MCF 10A (cell line): ENCODE results near the gene ARHGEF25. TPM values are rescaled to one million over a fixed set of nuclear protein-coding genes. Genes with fewer than 3 reads are reported as not detected.

Experiments used
- BruUV-seq: library from RNA; stranded (reverse); fragments of 400-500 nt; replicated peaks from 2 replicates; lab custom pipeline; 2021; lab: Mats Ljungman, UMichigan
- CTCF ChIA-PET: fragments of 300-600 bp; sonication (Branson Sonifier 250); formaldehyde crosslinking; extraction: SDS; loops from one replicate; lab custom pipeline; 2021; ENCODE audit warnings: antibody characterized with exemption, inconsistent platforms; lab: Yijun Ruan, JAX
- POLR2A ChIA-PET: fragments of 300-600, 350-650 bp; sonication (Branson Sonifier 250); formaldehyde crosslinking; extraction: SDS; loops from one replicate; lab custom pipeline; 2020; ENCODE audit warnings: antibody characterized with exemption, inconsistent platforms; lab: Yijun Ruan, JAX
- DNase-seq: peaks from one replicate; pipeline ENCODE4 v3.0.0-alpha.2; 2018; ENCODE audit not compliant: unreplicated experiment
- H3K27ac Mint-ChIP-seq: one replicate; pipeline ENCODE4 v1.8.0; 2022; ENCODE audit warnings: mild to moderate bottlenecking, low read depth, mixed read lengths; ENCODE audit not compliant: unreplicated experiment
- H3K27me3 Mint-ChIP-seq: one replicate; pipeline ENCODE4 v1.8.0; 2022; ENCODE audit warnings: mixed read lengths; ENCODE audit not compliant: insufficient read depth, unreplicated experiment
- H3K36me3 Mint-ChIP-seq: one replicate; pipeline ENCODE4 v1.8.0; 2022; ENCODE audit warnings: mild to moderate bottlenecking, moderate library complexity, mixed read lengths; ENCODE audit not compliant: insufficient read depth, unreplicated experiment
- H3K4me1 Mint-ChIP-seq: one replicate; pipeline ENCODE4 v1.8.0; 2022; ENCODE audit warnings: mixed read lengths; ENCODE audit not compliant: insufficient read depth, unreplicated experiment
- H3K4me3 Mint-ChIP-seq: one replicate; pipeline ENCODE4 v1.8.0; 2022; ENCODE audit warnings: mild to moderate bottlenecking, moderate library complexity, mixed read lengths; ENCODE audit not compliant: unreplicated experiment
- H3K9me3 Mint-ChIP-seq: one replicate; pipeline ENCODE4 v1.8.0; 2022; ENCODE audit warnings: mixed read lengths; ENCODE audit not compliant: unreplicated experiment
- intact Hi-C: fragments of 100-400 bp; cut with micrococcal nuclease; formaldehyde crosslinking; loops from 2 replicates; pipeline ENCODE4 v1.14.1; 2022
- total RNA-seq: library from RNA; stranded (reverse); gene quantifications from 2 replicates; pipeline ENCODE4 v1.2.3, GENCODE V29; 2022
- TF ChIP-seq, protein P1 (sequence below): fragments of 200-600 bp; IDR thresholded peaks from one replicate; pipeline ENCODE4 v1.8.0; 2022; ENCODE audit warnings: antibody characterized with exemption, mild to moderate bottlenecking; ENCODE audit not compliant: unreplicated experiment

The ARHGEF25 gene
- total RNA-seq, 1 experiment from 2014 or later, result 0.37 TPM

DNA sequence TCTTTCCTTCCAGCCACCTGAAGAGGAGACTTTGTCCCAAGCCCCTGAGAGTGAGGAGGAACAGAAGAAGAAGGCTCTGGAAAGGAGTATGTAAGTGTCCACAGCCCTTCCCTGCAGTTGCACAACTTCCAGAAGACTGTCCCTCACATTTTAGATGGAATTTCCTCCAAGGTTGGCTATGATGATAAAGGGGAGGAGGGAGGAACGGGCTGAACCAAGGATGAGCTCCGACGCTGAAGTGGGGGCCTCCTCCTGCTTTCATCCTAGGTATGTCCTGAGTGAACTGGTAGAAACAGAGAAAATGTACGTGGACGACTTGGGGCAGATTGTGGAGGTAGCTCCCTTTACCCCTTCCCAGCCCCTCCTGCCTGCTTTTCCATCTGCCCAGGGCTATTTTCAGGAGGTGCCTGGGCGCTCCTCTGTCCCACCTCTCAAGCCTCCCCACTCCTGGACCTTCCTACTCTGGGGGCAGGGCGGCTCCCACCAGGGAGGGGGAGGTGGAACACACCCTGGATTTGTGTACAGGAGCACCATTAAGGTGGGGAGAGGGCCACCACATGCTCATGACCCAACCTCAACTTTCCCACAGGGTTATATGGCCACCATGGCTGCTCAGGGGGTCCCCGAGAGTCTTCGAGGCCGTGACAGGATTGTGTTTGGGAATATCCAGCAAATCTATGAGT lies 2.3 kb downstream of the ARHGEF25 start:
- H3K36me3 Mint-ChIP-seq, result no peaks in the 10 kb centered on the region
- intact Hi-C loops, result no loop called here
- H3K9me3 Mint-ChIP-seq, result no peaks in the 10 kb centered on the region
- peaks cover 13% of the 10 kb centered on the region for H3K27me3 Mint-ChIP-seq
- no TSS peak for BruUV-seq
- no peak overlapping the region for H3K4me3 Mint-ChIP-seq
- TF ChIP-seq, protein P1, sequence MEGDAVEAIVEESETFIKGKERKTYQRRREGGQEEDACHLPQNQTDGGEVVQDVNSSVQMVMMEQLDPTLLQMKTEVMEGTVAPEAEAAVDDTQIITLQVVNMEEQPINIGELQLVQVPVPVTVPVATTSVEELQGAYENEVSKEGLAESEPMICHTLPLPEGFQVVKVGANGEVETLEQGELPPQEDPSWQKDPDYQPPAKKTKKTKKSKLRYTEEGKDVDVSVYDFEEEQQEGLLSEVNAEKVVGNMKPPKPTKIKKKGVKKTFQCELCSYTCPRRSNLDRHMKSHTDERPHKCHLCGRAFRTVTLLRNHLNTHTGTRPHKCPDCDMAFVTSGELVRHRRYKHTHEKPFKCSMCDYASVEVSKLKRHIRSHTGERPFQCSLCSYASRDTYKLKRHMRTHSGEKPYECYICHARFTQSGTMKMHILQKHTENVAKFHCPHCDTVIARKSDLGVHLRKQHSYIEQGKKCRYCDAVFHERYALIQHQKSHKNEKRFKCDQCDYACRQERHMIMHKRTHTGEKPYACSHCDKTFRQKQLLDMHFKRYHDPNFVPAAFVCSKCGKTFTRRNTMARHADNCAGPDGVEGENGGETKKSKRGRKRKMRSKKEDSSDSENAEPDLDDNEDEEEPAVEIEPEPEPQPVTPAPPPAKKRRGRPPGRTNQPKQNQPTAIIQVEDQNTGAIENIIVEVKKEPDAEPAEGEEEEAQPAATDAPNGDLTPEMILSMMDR, result no peak
- H3K4me1 Mint-ChIP-seq, result no peaks in the 10 kb centered on the region
- ChIA-PET CTCF (interaction anchor here (0.6 to 2.1 kb wide), 4 partner anchors 11 to 31 kb away, joined by 3 to 12 read pairs (median 3); no protein-coding TSS in a partner anchor), POLR2A (no interaction called here)
- no peak for DNase-seq
- H3K27ac Mint-ChIP-seq, result no peak overlapping the region

DNA sequence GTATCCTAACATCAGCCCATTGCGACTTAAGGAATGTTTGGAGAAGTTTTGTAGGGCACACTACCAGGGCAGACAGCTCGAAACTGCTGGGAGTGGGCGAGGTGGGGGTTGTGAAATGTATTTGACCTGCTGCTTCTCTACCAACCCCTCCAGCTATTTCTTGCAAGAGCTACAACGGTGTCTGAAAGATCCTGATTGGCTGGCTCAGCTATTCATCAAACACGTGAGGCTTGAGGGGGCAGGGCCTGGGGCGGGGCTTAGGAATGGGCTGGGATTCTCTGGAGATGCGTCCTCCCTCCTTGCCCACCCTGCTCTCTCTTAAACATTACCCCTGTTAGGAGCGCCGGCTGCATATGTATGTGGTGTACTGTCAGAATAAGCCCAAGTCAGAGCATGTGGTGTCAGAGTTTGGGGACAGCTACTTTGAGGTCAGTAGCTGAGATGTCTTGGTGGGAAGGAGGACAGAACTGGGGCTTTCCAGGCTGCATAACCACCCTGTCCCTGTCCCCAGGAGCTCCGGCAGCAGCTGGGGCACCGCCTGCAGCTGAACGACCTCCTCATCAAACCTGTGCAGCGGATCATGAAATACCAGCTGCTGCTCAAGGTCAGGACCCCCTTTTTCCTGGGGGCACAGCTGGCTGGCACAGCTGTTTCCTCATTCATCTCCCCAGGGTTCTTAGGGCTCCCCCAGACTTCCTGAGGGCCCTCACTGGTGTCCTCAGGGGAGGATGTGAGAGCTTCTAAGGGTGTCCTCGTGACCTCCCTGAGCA lies 3.1 kb downstream of the ARHGEF25 start:
- TF ChIP-seq, protein P1, result no peak
- Mint-ChIP-seq H3K9me3 (no peaks in the 10 kb centered on the region), H3K4me1 (no peaks in the 10 kb centered on the region), H3K27ac (no peak overlapping the region), H3K36me3 (no peaks in the 10 kb centered on the region), H3K4me3 (no peak overlapping the region), H3K27me3 (peaks cover 21% of the 10 kb centered on the region)
- intact Hi-C loops, result no loop called here
- DNase-seq, result peak; percentile 44
- POLR2A ChIA-PET, result interaction anchor here (0.7 kb wide), 1 partner anchor 23 kb away, joined by 3 read pairs; no protein-coding TSS in a partner anchor
- CTCF ChIA-PET, result interaction anchor here (1.3 to 2.1 kb wide), 2 partner anchors 30 to 31 kb away, joined by 3 to 12 read pairs; no protein-coding TSS in a partner anchor
- BruUV-seq, result no TSS peak

DNA sequence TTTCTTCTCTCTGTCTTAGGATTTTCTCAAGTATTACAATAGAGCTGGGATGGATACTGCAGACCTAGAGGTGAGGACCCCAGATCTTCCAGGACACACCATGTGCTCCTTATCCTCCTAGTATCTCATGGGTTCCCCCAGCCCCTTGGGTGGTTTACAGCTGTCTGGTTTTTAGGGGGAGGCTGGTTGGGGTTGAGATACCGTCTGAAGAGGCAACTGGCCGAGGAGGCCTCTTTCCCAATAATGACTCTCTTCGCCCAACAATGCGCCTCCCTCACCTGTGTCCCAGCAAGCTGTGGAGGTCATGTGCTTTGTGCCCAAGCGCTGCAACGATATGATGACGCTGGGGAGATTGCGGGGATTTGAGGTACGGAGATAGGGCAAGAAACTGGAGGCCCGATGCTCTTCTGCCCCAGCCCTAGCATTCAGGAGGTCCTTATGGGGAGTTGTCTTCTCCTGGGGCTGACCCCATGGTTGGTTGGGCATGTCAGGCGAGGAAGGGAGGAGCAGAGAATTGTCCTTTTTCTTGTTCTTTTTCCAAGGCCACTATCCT lies 3.8 kb downstream of the ARHGEF25 start:
- no peak for DNase-seq
- no peak overlapping the region for H3K27ac Mint-ChIP-seq
- no peaks in the 10 kb centered on the region for H3K4me1 Mint-ChIP-seq
- intact Hi-C loops, result no loop called here
- POLR2A ChIA-PET, result interaction anchor here (0.7 kb wide), 1 partner anchor 23 kb away, joined by 3 read pairs; no protein-coding TSS in a partner anchor
- TF ChIP-seq, protein P1, result no peak
- H3K27me3 Mint-ChIP-seq, result peaks cover 24% of the 10 kb centered on the region
- BruUV-seq, result no TSS peak
- CTCF ChIA-PET, result interaction anchor here (0.6 to 2.1 kb wide), 3 partner anchors 32 to 168 kb away, joined by 3 to 12 read pairs (median 3); partner anchors contain the start of gene DCTN2
- H3K36me3 Mint-ChIP-seq, result no peaks in the 10 kb centered on the region
- H3K4me3 Mint-ChIP-seq, result no peak overlapping the region
- no peaks in the 10 kb centered on the region for H3K9me3 Mint-ChIP-seq
